DOHH2 (cell line): ENCODE measurements around the gene SGMS2.

ENCODE experiments used
- H3F3A ChIP-seq: fragments of 200-600 bp; sonication (generic), shearing (Covaris generic); 2 replicates; pipeline ENCODE4 v1.6.0; 2016; ENCODE audit warnings: antibody characterized with exemption, mild to moderate bottlenecking; ENCODE audit not compliant: control insufficient read depth, insufficient read depth
- H3K27ac ChIP-seq: fragments of 200-600 bp; sonication (generic); 2 replicates; pipeline ENCODE4 v1.5.1; 2014; ENCODE audit warnings: low read depth, mild to moderate bottlenecking, low read length, moderate library complexity
- H3K27me3 ChIP-seq: fragments of 200-600 bp; sonication (generic); 2 replicates; pipeline ENCODE4 v1.6.1; 2014; ENCODE audit warnings: mild to moderate bottlenecking, low read length, mixed read lengths; ENCODE audit not compliant: control insufficient read depth
- H3K36me3 ChIP-seq: fragments of 200-600 bp; sonication (generic); 2 replicates; pipeline ENCODE4 v1.6.1; 2014; ENCODE audit warnings: mild to moderate bottlenecking, low read length, moderate library complexity, mixed read lengths; ENCODE audit not compliant: control insufficient read depth
- H3K4me1 ChIP-seq: fragments of 200-600 bp; sonication (generic); 2 replicates; pipeline ENCODE4 v1.6.1; 2014; ENCODE audit warnings: mild to moderate bottlenecking, low read length, mixed read lengths; ENCODE audit not compliant: control insufficient read depth
- H3K4me2 ChIP-seq: fragments of 200-600 bp; sonication (generic); 2 replicates; pipeline ENCODE4 v1.6.0; 2014; ENCODE audit warnings: mild to moderate bottlenecking, low read length, moderate library complexity
- H3K4me3 ChIP-seq: fragments of 200-600 bp; sonication (generic); 2 replicates; pipeline ENCODE4 v1.5.1; 2014; ENCODE audit warnings: mild to moderate bottlenecking, low read length, mixed read lengths
- H3K79me2 ChIP-seq: fragments of 200-600 bp; sonication (generic); 2 replicates; pipeline ENCODE4 v1.6.1; 2014; ENCODE audit warnings: mild to moderate bottlenecking, low read length, mixed read lengths; ENCODE audit not compliant: control insufficient read depth
- H3K9me2 ChIP-seq: fragments of 200-600 bp; sonication (generic); replicated peaks from 2 replicates; pipeline ENCODE4 v1.6.1; 2014; ENCODE audit warnings: mild to moderate bottlenecking, low read length, mixed read lengths; ENCODE audit not compliant: control insufficient read depth
- H3K9me3 ChIP-seq: fragments of 200-600 bp; sonication (generic); 2 replicates; pipeline ENCODE4 v1.6.1; 2014; ENCODE audit warnings: antibody characterized with exemption, low read length, mixed read lengths; ENCODE audit not compliant: control insufficient read depth, insufficient read depth
- H4K20me1 ChIP-seq: fragments of 200-600 bp; sonication (generic); 2 replicates; pipeline ENCODE4 v1.6.0; 2014; ENCODE audit warnings: low read depth, mild to moderate bottlenecking, antibody characterized with exemption, low read length, moderate library complexity; ENCODE audit not compliant: control insufficient read depth, insufficient read depth
- EZH2phosphoT487 ChIP-seq: fragments of 200-600 bp; sonication (generic); IDR thresholded peaks from 2 replicates; pipeline ENCODE4 v1.6.1; 2017; ENCODE audit warnings: borderline replicate concordance, mild to moderate bottlenecking, antibody characterized with exemption, low read length, moderate library complexity, mixed read lengths
- TF ChIP-seq, protein P1 (sequence below): fragments of 200-600 bp; sonication (generic); IDR thresholded peaks from one replicate; pipeline ENCODE4 v1.5.1; 2014; ENCODE audit warnings: antibody characterized with exemption, mild to moderate bottlenecking, low read depth, low read length; ENCODE audit not compliant: poor library complexity, severe bottlenecking

The SGMS2 gene

DNA sequence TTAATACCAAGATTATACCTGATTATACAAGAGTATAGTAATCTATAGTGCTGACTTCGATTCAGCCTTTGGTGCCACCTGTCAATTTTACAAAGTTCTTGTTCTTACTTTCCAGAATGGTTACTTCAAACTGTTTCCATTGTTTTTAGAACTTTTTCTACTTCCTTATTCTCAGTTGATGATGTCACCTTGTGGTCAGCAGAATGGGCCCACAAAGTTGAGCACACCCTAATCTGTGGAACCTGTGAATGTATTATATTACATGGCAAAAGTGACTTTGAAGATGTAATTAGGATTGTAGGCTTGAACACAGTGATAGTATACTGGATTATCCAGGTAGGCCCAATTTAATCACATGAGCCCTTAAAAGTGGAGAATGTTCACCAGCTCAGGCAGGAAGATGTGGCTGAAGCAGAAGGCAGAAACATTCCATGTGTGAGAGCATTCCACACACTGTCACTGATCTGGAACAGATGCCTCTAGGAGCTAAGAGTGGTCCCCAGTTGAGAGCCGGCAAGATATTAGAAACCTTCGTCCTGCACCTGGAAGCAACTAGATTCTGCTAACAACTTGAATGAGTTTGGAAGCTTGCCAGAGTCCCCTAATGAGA lies 6.3 kb upstream of the SGMS2 start:
- Histone ChIP-seq H3K4me3 (no peak overlapping the region), H3K36me3 (no peaks in the 10 kb centered on the region), H3K27ac (no peak overlapping the region), H3K9me3 (no peaks in the 10 kb centered on the region), H3K9me2 (no peaks in the 10 kb centered on the region), H3K27me3 (no peaks in the 10 kb centered on the region), H3K4me2 (no peak overlapping the region), H3K4me1 (no peaks in the 10 kb centered on the region), H3F3A (no peaks in the 10 kb centered on the region), H3K79me2 (no peaks in the 10 kb centered on the region), H4K20me1 (no peaks in the 10 kb centered on the region)
- TF ChIP-seq, protein P1, sequence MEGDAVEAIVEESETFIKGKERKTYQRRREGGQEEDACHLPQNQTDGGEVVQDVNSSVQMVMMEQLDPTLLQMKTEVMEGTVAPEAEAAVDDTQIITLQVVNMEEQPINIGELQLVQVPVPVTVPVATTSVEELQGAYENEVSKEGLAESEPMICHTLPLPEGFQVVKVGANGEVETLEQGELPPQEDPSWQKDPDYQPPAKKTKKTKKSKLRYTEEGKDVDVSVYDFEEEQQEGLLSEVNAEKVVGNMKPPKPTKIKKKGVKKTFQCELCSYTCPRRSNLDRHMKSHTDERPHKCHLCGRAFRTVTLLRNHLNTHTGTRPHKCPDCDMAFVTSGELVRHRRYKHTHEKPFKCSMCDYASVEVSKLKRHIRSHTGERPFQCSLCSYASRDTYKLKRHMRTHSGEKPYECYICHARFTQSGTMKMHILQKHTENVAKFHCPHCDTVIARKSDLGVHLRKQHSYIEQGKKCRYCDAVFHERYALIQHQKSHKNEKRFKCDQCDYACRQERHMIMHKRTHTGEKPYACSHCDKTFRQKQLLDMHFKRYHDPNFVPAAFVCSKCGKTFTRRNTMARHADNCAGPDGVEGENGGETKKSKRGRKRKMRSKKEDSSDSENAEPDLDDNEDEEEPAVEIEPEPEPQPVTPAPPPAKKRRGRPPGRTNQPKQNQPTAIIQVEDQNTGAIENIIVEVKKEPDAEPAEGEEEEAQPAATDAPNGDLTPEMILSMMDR, result no peak
- no peak for TF ChIP-seq EZH2phosphoT487

- H3K36me3 ChIP-seq, result no peaks in the 10 kb centered on the region
- H3K4me2 ChIP-seq, result no peak overlapping the region
- no peak overlapping the region for H3K4me3 ChIP-seq
- no peaks in the 10 kb centered on the region for H3K4me1 ChIP-seq
- H3K79me2 ChIP-seq, result no peaks in the 10 kb centered on the region
- H3K27ac ChIP-seq, result no peak overlapping the region
- H3K9me3 ChIP-seq, result no peaks in the 10 kb centered on the region
- no peaks in the 10 kb centered on the region for H3K27me3 ChIP-seq
- no peak for TF ChIP-seq EZH2phosphoT487
- TF ChIP-seq, protein P1, result no peak
- no peaks in the 10 kb centered on the region for H3F3A ChIP-seq
- H4K20me1 ChIP-seq, result no peaks in the 10 kb centered on the region
- H3K9me2 ChIP-seq, result no peaks in the 10 kb centered on the region
These were observed 822 bp upstream of the SGMS2 start for GRCh38 chr4:107823870-107824349.

- H3K27me3 ChIP-seq, result no peaks in the 10 kb centered on the region
- TF ChIP-seq EZH2phosphoT487, result no peak
- TF ChIP-seq, protein P1, result no peak
- H3K4me1 ChIP-seq, result no peaks in the 10 kb centered on the region
- no peaks in the 10 kb centered on the region for H3K9me2 ChIP-seq
- H3K36me3 ChIP-seq, result no peaks in the 10 kb centered on the region
- no peak overlapping the region for H3K27ac ChIP-seq
- no peaks in the 10 kb centered on the region for H3K9me3 ChIP-seq
- no peak overlapping the region for H3K4me2 ChIP-seq
- no peaks in the 10 kb centered on the region for H3K79me2 ChIP-seq
- no peaks in the 10 kb centered on the region for H3F3A ChIP-seq
- H4K20me1 ChIP-seq, result no peaks in the 10 kb centered on the region
- no peak overlapping the region for H3K4me3 ChIP-seq
These were observed 516 bp downstream of the SGMS2 start for GRCh38 chr4:107825072-107825824.
